OCI-LY7 (cell line): ENCODE results near the gene STX12. TPM values are rescaled to one million over a fixed set of nuclear protein-coding genes. Genes with fewer than 3 reads are reported as not detected.

ENCODE experiments used
- BruUV-seq: library from RNA; stranded (reverse); fragments of 400-500 nt; replicated peaks from 2 replicates; lab custom pipeline; 2021; lab: Mats Ljungman, UMichigan
- CTCF ChIA-PET: fragments of 300-600 bp; sonication (Branson Sonifier 250); formaldehyde crosslinking; loops from one replicate; lab custom pipeline; 2022; ENCODE audit warnings: antibody characterized with exemption; ENCODE audit not compliant: unreplicated experiment; lab: Charles Lee
- POLR2A ChIA-PET: fragments of 300-600 bp; sonication (Branson Sonifier 250); formaldehyde crosslinking; loops from one replicate; lab custom pipeline; 2022; ENCODE audit warnings: antibody characterized with exemption; lab: Charles Lee
- DNase-seq: peaks from one replicate; pipeline ENCODE4 v3.0.0-alpha.2; 2015; ENCODE audit warnings: low spot score
- H2AFZ ChIP-seq: fragments of 200-600 bp; sonication (generic), shearing (Covaris generic); 2 replicates; pipeline ENCODE4 v1.6.1; 2014; ENCODE audit warnings: mild to moderate bottlenecking, antibody characterized with exemption, low read length, moderate library complexity
- H3K27ac ChIP-seq: fragments of 200-600 bp; sonication (generic); 2 replicates; pipeline ENCODE4 v1.5.1; 2014; ENCODE audit warnings: mixed run types, low read depth, mild to moderate bottlenecking, moderate library complexity, low read length, inconsistent platforms; ENCODE audit not compliant: poor library complexity, severe bottlenecking
- H3K36me3 ChIP-seq: fragments of 200-600 bp; sonication (generic); 2 replicates; pipeline ENCODE4 v1.6.1; 2014; ENCODE audit warnings: mild to moderate bottlenecking, antibody characterized with exemption, low read length, moderate library complexity, mixed read lengths; ENCODE audit not compliant: insufficient read depth
- H3K4me1 ChIP-seq: fragments of 200-600 bp; sonication (generic); 2 replicates; pipeline ENCODE4 v1.5.1; 2014; ENCODE audit warnings: mild to moderate bottlenecking, low read length; ENCODE audit not compliant: insufficient read depth, poor library complexity, severe bottlenecking
- H3K4me2 ChIP-seq: fragments of 200-600 bp; sonication (generic); 2 replicates; pipeline ENCODE4 v1.6.1; 2014; ENCODE audit warnings: mild to moderate bottlenecking, low read length
- H3K4me3 ChIP-seq: fragments of 200-600 bp; sonication (generic); 2 replicates; pipeline ENCODE4 v1.5.1; 2014; ENCODE audit warnings: mild to moderate bottlenecking, low read depth, low read length; ENCODE audit not compliant: poor library complexity, severe bottlenecking
- H3K79me2 ChIP-seq: fragments of 200-600 bp; sonication (generic); 2 replicates; pipeline ENCODE4 v1.6.1; 2016; ENCODE audit warnings: low read depth, mild to moderate bottlenecking, low read length, moderate library complexity, mixed read lengths; ENCODE audit not compliant: insufficient read depth
- H3K9me2 ChIP-seq: fragments of 200-600 bp; sonication (generic); 2 replicates; pipeline ENCODE4 v1.6.1; 2016; ENCODE audit warnings: mild to moderate bottlenecking, low read length, mixed read lengths; ENCODE audit not compliant: insufficient read depth
- H3K9me3 ChIP-seq: fragments of 200-600 bp; sonication (generic); 2 replicates; pipeline ENCODE4 v1.6.1; 2014; ENCODE audit warnings: mild to moderate bottlenecking, mixed run types, low read length, mixed read lengths
- H4K20me1 ChIP-seq: fragments of 200-600 bp; sonication (generic); 2 replicates; pipeline ENCODE4 v1.6.1; 2014; ENCODE audit warnings: mild to moderate bottlenecking, antibody characterized with exemption, low read length, moderate library complexity, mixed read lengths; ENCODE audit not compliant: insufficient read depth
- CTCF ChIP-seq: fragments of 200-600 bp; sonication (generic); conservative IDR thresholded peaks from 2 replicates; pipeline ENCODE4 v1.5.1; 2014; ENCODE audit warnings: mild to moderate bottlenecking, antibody characterized with exemption, low read length, moderate library complexity, mixed read lengths
- EZH2phosphoT487 ChIP-seq: fragments of 200-600 bp; sonication (generic); IDR thresholded peaks from 2 replicates; pipeline ENCODE4 v1.6.1; 2018; ENCODE audit warnings: low read depth, borderline replicate concordance, mild to moderate bottlenecking, mixed run types, antibody characterized with exemption, low read length, moderate library complexity, mixed read lengths
- intact Hi-C: fragments of 100-400 bp; cut with micrococcal nuclease; formaldehyde crosslinking; loops from one replicate; pipeline ENCODE4 v1.10.0; 2022; ENCODE audit not compliant: unreplicated experiment
- small RNA-seq: library from RNA; depleted of rRNA; stranded (forward); fragments of <200 nt; gene quantifications from one replicate; pipeline ENCODE3, GENCODE V24; 2014
- total RNA-seq, 2 experiments: library from RNA; depleted of rRNA in 1 of 2; stranded (reverse); fragments of >200 nt in 1 of 2; shearing (Covaris generic) in 1 of 2; gene quantifications; 2 replicates each; pipeline ENCODE4 v1.2.3, GENCODE V29; 2014 to 2022

The STX12 gene
- total RNA-seq, 2 experiments from 2014 or later, result 17.2 to 30.1 TPM

GRCh38 chr1:27873671-27874384 is 100.8 kb downstream of the STX12 start:
- Histone ChIP-seq H3K9me2 (no peaks in the 10 kb centered on the region), H3K79me2 (no peaks in the 10 kb centered on the region), H3K4me3 (peak overlapping the region; percentile 77), H3K4me1 (peaks cover 59% of the 10 kb centered on the region), H3K27ac (peak overlapping the region; percentile 47), H2AFZ (no peak overlapping the region; the same call in 1 of the 2 replicates), H3K9me3 (no peaks in the 10 kb centered on the region), H4K20me1 (no peaks in the 10 kb centered on the region), H3K36me3 (no peaks in the 10 kb centered on the region), H3K4me2 (peak overlapping the region; percentile 78)
- no peak for DNase-seq
- ChIA-PET CTCF (no interaction called here), POLR2A (no interaction called here)
- intact Hi-C loops, result loop anchor here (10.0 kb wide), 1 partner anchor 201 kb away; no protein-coding TSS in a partner anchor
- TF ChIP-seq EZH2phosphoT487 (no peak), CTCF (no peak)
- BruUV-seq, result no TSS peak

Small RNA genes lying within 50 kb of the gene (small RNA-seq; reads per million reads assigned to genes)
- not detected for gene AL020997.2
- gene RNU6-1245P, result not detected
- 172 reads per million, percentile 99 among the genes with 10 or more reads in this experiment for gene SCARNA1

Other genes starting within 250 kb of the STX12 start
- 5.5 and 6.5 TPM in 2 replicates for gene AHDC1, start 169.1 kb upstream of the STX12 start, total RNA-seq (2014; rRNA removed; shearing (Covaris generic))
- gene AHDC1, start 169.1 kb upstream of the STX12 start, total RNA-seq (2022), result 8.4 and 13.8 TPM in 2 replicates
- gene FGR, start 138.0 kb upstream of the STX12 start, total RNA-seq (2014; rRNA removed; shearing (Covaris generic)), result 2.2 and 4.1 TPM in 2 replicates
- 0.98 and 1.2 TPM in 2 replicates for gene FGR, start 138.0 kb upstream of the STX12 start, total RNA-seq (2022)
- gene IFI6, start 101.0 kb upstream of the STX12 start, total RNA-seq (2014; rRNA removed; shearing (Covaris generic)), result 7.7 and 9.5 TPM in 2 replicates
- gene IFI6, start 101.0 kb upstream of the STX12 start, total RNA-seq (2022), result 6.0 and 6.8 TPM in 2 replicates
- 18.6 and 24.6 TPM in 2 replicates for gene FAM76A, start 47.3 kb upstream of the STX12 start, total RNA-seq (2014; rRNA removed; shearing (Covaris generic))
- gene FAM76A, start 47.3 kb upstream of the STX12 start, total RNA-seq (2022), result 16.3 and 19.6 TPM in 2 replicates
- gene PPP1R8, start 57.6 kb downstream of the STX12 start, total RNA-seq (2014; rRNA removed; shearing (Covaris generic)), result 71.3 and 72.4 TPM in 2 replicates
- 57.3 and 58.0 TPM in 2 replicates for gene PPP1R8, start 57.6 kb downstream of the STX12 start, total RNA-seq (2022)
- gene THEMIS2, start 99.3 kb downstream of the STX12 start, total RNA-seq (2014; rRNA removed; shearing (Covaris generic)), result 0.98 and 4.1 TPM in 2 replicates
- gene THEMIS2, start 99.3 kb downstream of the STX12 start, total RNA-seq (2022), result 15.4 and 20.3 TPM in 2 replicates
- gene RPA2, start 141.4 kb downstream of the STX12 start, total RNA-seq (2014; rRNA removed; shearing (Covaris generic)), result 56.8 and 74.4 TPM in 2 replicates
- gene RPA2, start 141.4 kb downstream of the STX12 start, total RNA-seq (2022), result 44.3 and 52.7 TPM in 2 replicates
- 0.19 and 0.39 TPM in 2 replicates for gene SMPDL3B, start 161.8 kb downstream of the STX12 start, total RNA-seq (2014; rRNA removed; shearing (Covaris generic))
- gene SMPDL3B, start 161.8 kb downstream of the STX12 start, total RNA-seq (2022), result not detected in 2 replicates
- gene XKR8, start 186.8 kb downstream of the STX12 start, total RNA-seq (2014; rRNA removed; shearing (Covaris generic)), result 0.38 and 0.75 TPM in 2 replicates
- 0.70 and 2.3 TPM in 2 replicates for gene XKR8, start 186.8 kb downstream of the STX12 start, total RNA-seq (2022)